Measurements from ENCODE around the gene OGT. TPM values are rescaled to one million over a fixed set of nuclear protein-coding genes. Genes with fewer than 3 reads are reported as not detected.

The OGT gene
- total RNA-seq: 68.8 and 119 TPM in 2 replicates

GRCh38 chrX:71532753-71533425 lies at the start of gene OGT:
Gene OGT, plus strand, starts transcription at chrX:71533104. Its CDS starts 196 bp downstream, at chrX:71533300.

GRCh38 chrX:71578253-71579135 lies 45.6 kb downstream of the OGT start, which contains the start of gene GCNA:
Gene GCNA, plus strand, starts transcription at chrX:71578437. Its CDS starts 2,385 bp downstream, at chrX:71580822.

DNA sequence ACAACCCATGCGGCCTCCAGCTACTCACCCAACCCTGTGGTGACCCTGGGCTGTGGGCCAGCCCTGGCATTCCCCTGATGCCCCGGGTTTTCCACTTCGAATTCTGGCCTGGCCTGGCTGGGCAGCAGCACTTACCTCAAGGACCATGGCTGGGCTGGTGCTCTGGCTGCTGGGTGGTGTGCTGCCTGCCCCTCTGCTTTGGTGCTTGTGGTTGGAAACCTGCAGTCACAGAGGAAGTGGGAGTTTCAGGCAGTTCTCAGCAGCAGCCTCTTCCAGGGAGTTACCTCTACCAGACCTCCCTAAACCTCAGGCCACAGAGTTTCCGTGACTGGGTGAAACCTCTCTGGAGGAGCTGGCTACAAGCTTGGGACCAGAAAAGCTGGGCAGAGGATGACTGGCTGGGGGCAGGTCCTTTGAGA lies 85.4 kb downstream of the OGT start, which contains the start of gene CXCR3:
Gene CXCR3 (minus strand): TSS at position 209 of the 419 bp plus-strand sequence. CDS start 62 bp downstream, at position 147.

Other genes with a start within 250 kb of the OGT start
- gene NONO, start 249.5 kb upstream of the OGT start, total RNA-seq: 340 and 450 TPM in 2 replicates
- 0.33 and 0.77 TPM in 2 replicates for gene ITGB1BP2, start 231.4 kb upstream of the OGT start, total RNA-seq
- gene TAF1, start 166.7 kb upstream of the OGT start, total RNA-seq: 29.3 and 39.1 TPM in 2 replicates
- gene GCNA, start 45.3 kb downstream of the OGT start, total RNA-seq: 0.98 and 1.5 TPM in 2 replicates
- not detected in 2 replicates for gene CXCR3, start 85.4 kb downstream of the OGT start, total RNA-seq
- gene CXorf49, start 185.2 kb downstream of the OGT start, total RNA-seq: not detected in 2 replicates
- gene CXorf49B, start 230.2 kb downstream of the OGT start, total RNA-seq: not detected in 2 replicates

Data from dermis lymphatic vessel endothelial cell (primary cell).